Endothelial cell of umbilical vein (primary cell): ENCODE results near the gene STRN3. TPM values are rescaled to one million over a fixed set of nuclear protein-coding genes. Genes with fewer than 3 reads are reported as not detected.

Experiments used
- BruUV-seq: library from RNA; stranded (reverse); fragments of 400-500 nt; replicated peaks from 2 replicates; lab custom pipeline; 2021; lab: Mats Ljungman, UMichigan
- CTCF ChIA-PET: fragments of 300-600, 350-600 bp; sonication (Branson Sonifier 250); formaldehyde crosslinking; loops from one replicate; lab custom pipeline; 2021; ENCODE audit warnings: antibody characterized with exemption, inconsistent platforms; lab: Charles Lee
- POLR2A ChIA-PET: fragments of 300-600, 350-600 bp; sonication (Branson Sonifier 250); formaldehyde crosslinking; loops from one replicate; lab custom pipeline; 2021; ENCODE audit warnings: antibody characterized with exemption, inconsistent platforms; lab: Charles Lee
- DNase-seq: peaks from one replicate; pipeline ENCODE4 v3.0.0-alpha.2; 2011; ENCODE audit warnings: low read depth, low spot score
- FAIRE-seq: peaks from 2 replicates; lab custom pipeline; 2011; peaks lifted over from hg19 to GRCh38; lab: Jason Lieb, UNC
- H2AFZ ChIP-seq: 2 replicates; pipeline ENCODE4 v1.6.0; 2012; ENCODE audit warnings: low read depth, low read length, control low read depth, inconsistent platforms
- H3K27ac ChIP-seq: 2 replicates; pipeline ENCODE4 v1.5.1; 2011; ENCODE audit warnings: low read depth, mild to moderate bottlenecking, control low read depth, low read length, moderate library complexity; ENCODE audit not compliant: insufficient read depth
- H3K27me3 ChIP-seq, 2 experiments: 2 replicates each; pipeline versions ENCODE4 v1.6.0 to v1.6.1; 2011; ENCODE audit warnings: low read length in 2 of 2, mixed read lengths in 1 of 2; ENCODE audit not compliant: control insufficient read depth in 2 of 2, insufficient read depth in 2 of 2
- H3K36me3 ChIP-seq, 2 experiments: 2 replicates in 1 of 2; 3 replicates in 1 of 2; pipeline ENCODE4 v1.5.1; 2011; ENCODE audit warnings: low read length in 2 of 2, mild to moderate bottlenecking in 1 of 2, moderate library complexity in 1 of 2; ENCODE audit not compliant: control insufficient read depth in 2 of 2, insufficient read depth in 2 of 2; ENCODE audit errors: extremely low read depth in 1 of 2
- H3K4me1 ChIP-seq: 3 replicates; pipeline ENCODE4 v1.5.1; 2011; ENCODE audit warnings: mild to moderate bottlenecking, low read length; ENCODE audit not compliant: control insufficient read depth, insufficient read depth; ENCODE audit errors: extremely low read depth
- H3K4me2 ChIP-seq: 2 replicates; pipeline ENCODE4 v1.6.1; 2011; ENCODE audit warnings: low read length, control low read depth, mixed read lengths; ENCODE audit not compliant: insufficient read depth
- H3K4me3 ChIP-seq, 3 experiments: fragments of 200-600 bp in 1 of 3; sonication (generic), shearing (Covaris generic) in 1 of 3; replicated peaks in 1 of 3; 2 replicates each; pipeline ENCODE4 v1.5.1; 2011 to 2016; ENCODE audit warnings: control low read depth in 3 of 3, low read length in 3 of 3, mild to moderate bottlenecking in 2 of 3, inconsistent platforms in 1 of 3, low read depth in 1 of 3, moderate library complexity in 1 of 3; ENCODE audit not compliant: insufficient read depth in 1 of 3
- H3K79me2 ChIP-seq: 2 replicates; pipeline ENCODE4 v1.6.0; 2012; ENCODE audit warnings: low read length, inconsistent platforms; ENCODE audit not compliant: control insufficient read depth, insufficient read depth
- H3K9ac ChIP-seq: replicated peaks from 2 replicates; pipeline ENCODE3; 2011; ENCODE audit warnings: low read length, control low read depth; ENCODE audit not compliant: insufficient read depth; ENCODE audit errors: extremely low read depth
- H3K9me1 ChIP-seq: replicated peaks from 3 replicates; pipeline ENCODE4 v1.6.0; 2011; ENCODE audit warnings: mild to moderate bottlenecking, low read length; ENCODE audit not compliant: control insufficient read depth, insufficient read depth; ENCODE audit errors: extremely low read depth
- H3K9me3 ChIP-seq: replicated peaks from 2 replicates; pipeline ENCODE4 v1.5.1; 2012; ENCODE audit warnings: low read length, inconsistent platforms; ENCODE audit not compliant: control insufficient read depth, insufficient read depth
- H4K20me1 ChIP-seq: replicated peaks from 2 replicates; pipeline ENCODE3; 2011; ENCODE audit warnings: mild to moderate bottlenecking, low read length; ENCODE audit not compliant: control insufficient read depth, insufficient read depth; ENCODE audit errors: extremely low read depth
- CTCF ChIP-seq, 2 donors: IDR thresholded peaks; 1 replicate in 1 of 2; 2 replicates in 1 of 2; pipeline ENCODE4 v1.5.1; 2011; ENCODE audit warnings: low read length in 2 of 2, mild to moderate bottlenecking in 2 of 2, moderate library complexity in 2 of 2, control low read depth in 1 of 2, inconsistent platforms in 1 of 2, low read depth in 1 of 2; ENCODE audit not compliant: insufficient read depth in 1 of 2; ENCODE audit errors: extremely low read depth in 1 of 2
- EZH2 ChIP-seq: IDR thresholded peaks from 2 replicates; pipeline ENCODE4 v1.6.1; 2012; ENCODE audit warnings: borderline replicate concordance, low read depth, mild to moderate bottlenecking, moderate library complexity, low read length, inconsistent platforms; ENCODE audit not compliant: severe bottlenecking
- FOS ChIP-seq: IDR thresholded peaks from 2 replicates; pipeline ENCODE4 v1.6.1; 2011; ENCODE audit warnings: mild to moderate bottlenecking, low read length, moderate library complexity, borderline replicate concordance; ENCODE audit not compliant: insufficient read depth
- GATA2 ChIP-seq: IDR thresholded peaks from 2 replicates; pipeline ENCODE4 v1.7.0; 2011; ENCODE audit warnings: low read depth, mild to moderate bottlenecking, moderate library complexity, mixed read lengths, low read length; ENCODE audit not compliant: insufficient read length, insufficient read depth
- JUN ChIP-seq: IDR thresholded peaks from 2 replicates; pipeline ENCODE4 v1.6.1; 2011; ENCODE audit warnings: borderline replicate concordance, low read depth; ENCODE audit not compliant: insufficient read length, insufficient read depth
- MAX ChIP-seq: IDR thresholded peaks from 2 replicates; pipeline ENCODE4 v1.6.1; 2011; ENCODE audit not compliant: insufficient read depth, insufficient read length
- POLR2A ChIP-seq: IDR thresholded peaks from 2 replicates; pipeline ENCODE4 v1.6.1; 2012; ENCODE audit warnings: low read depth, mild to moderate bottlenecking, control low read depth, low read length
- POLR2AphosphoS5 ChIP-seq: IDR thresholded peaks from 2 replicates; pipeline ENCODE4 v1.6.1; 2012; ENCODE audit warnings: low read depth, mild to moderate bottlenecking, control low read depth, low read length, moderate library complexity; ENCODE audit not compliant: insufficient read depth
- dilution Hi-C: fragments of 300-500 bp; cut with MboI; formaldehyde crosslinking; loops from one replicate; pipeline ENCODE4 v1.15.0; 2019; ENCODE audit warnings: low sequenced_read_pairs; ENCODE audit not compliant: extremely low pct_ligation_motif_present
- intact Hi-C: fragments of 100-400 bp; cut with micrococcal nuclease; formaldehyde crosslinking; loops from one replicate; pipeline ENCODE4 v1.10.0; 2022
- polyA plus RNA-seq, 4 experiments: library from polyadenylated mRNA; depleted of rRNA in 3 of 4; stranded (reverse) in 3 of 4; unstranded in 1 of 4; fragments of >200 nt; gene quantifications; 2 replicates each; pipeline versions ENCODE4 v1.2.1 to v1.2.3, GENCODE V29; 2011 to 2012; ENCODE audit warnings: missing spikeins in 1 of 4
- total RNA-seq: library from RNA; stranded (reverse); gene quantifications from 2 replicates; pipeline ENCODE4 v1.2.3, GENCODE V29; 2021

Gene STRN3
- total and polyA plus RNA-seq, 2 donors (not counting 3 experiments of a cell fraction or from before 2014, with no cell fraction given): 8.4 to 35.1 TPM

- H3K4me2 ChIP-seq: no peak overlapping the region
- CTCF ChIA-PET: no interaction called here
- TF ChIP-seq JUN: no peak
- no peak for TF ChIP-seq GATA2
- no peak for TF ChIP-seq MAX
- BruUV-seq: no TSS peak
- peaks cover 6% of the 10 kb centered on the region for H3K9me1 ChIP-seq
- no peak overlapping the region for H2AFZ ChIP-seq
- H3K4me3 ChIP-seq: no peak overlapping the region
- H3K4me1 ChIP-seq: peaks cover 25% of the 10 kb centered on the region
- dilution Hi-C loops (no loop called here), intact Hi-C loops (no loop called here)
- H3K36me3 ChIP-seq: peaks cover 0 to 2% of the 10 kb centered on the region in 2 experiments
- peaks cover 95% of the 10 kb centered on the region for H3K79me2 ChIP-seq
- peaks cover 12% of the 10 kb centered on the region for H4K20me1 ChIP-seq
- H3K27me3 ChIP-seq: no peaks in the 10 kb centered on the region
- H3K27ac ChIP-seq: no peak overlapping the region
- no peak for DNase-seq
- POLR2A ChIA-PET: no interaction called here
- H3K9ac ChIP-seq: no peak overlapping the region
- H3K9me3 ChIP-seq: no peaks in the 10 kb centered on the region
- FAIRE-seq: no peak
Measured at GRCh38 chr14:30996892-30997659, 29.1 kb downstream of the STRN3 start.

DNA sequence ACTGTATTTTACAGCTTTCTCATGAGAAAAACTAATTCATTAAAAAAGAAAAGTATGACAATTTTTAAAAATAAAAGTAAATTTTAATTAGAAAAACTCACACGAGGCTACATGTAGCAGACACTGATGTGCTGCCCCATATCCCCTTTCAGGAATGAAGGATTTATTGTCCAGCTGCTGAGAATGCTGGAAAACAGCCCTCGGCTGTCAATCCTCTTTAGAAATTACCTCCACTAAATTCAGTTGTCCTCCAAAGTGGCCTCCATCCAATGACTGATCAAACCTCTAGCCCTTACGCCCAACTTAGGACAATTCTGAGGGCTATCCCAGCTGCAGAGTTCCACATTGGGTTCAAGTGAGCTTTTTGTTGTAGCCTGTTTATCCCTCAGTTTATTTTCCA, 30.5 kb downstream of the STRN3 start:
- Histone ChIP-seq H4K20me1 (peaks cover 17% of the 10 kb centered on the region), H3K27ac (peak overlapping the region; percentile 55), H3K9me3 (no peaks in the 10 kb centered on the region), H3K36me3 (peaks cover 0 to 2% of the 10 kb centered on the region in 2 experiments), H3K9me1 (peaks cover 6% of the 10 kb centered on the region), H3K79me2 (peaks cover 96% of the 10 kb centered on the region), H3K4me3 (no peak overlapping the region), H3K27me3 (no peaks in the 10 kb centered on the region), H3K9ac (no peak overlapping the region), H3K4me1 (peaks cover 24% of the 10 kb centered on the region), H2AFZ (no peak overlapping the region), H3K4me2 (no peak overlapping the region)
- intact Hi-C loops (loop anchor here (2.0 kb wide), 1 partner anchor 47 kb away; no protein-coding TSS in a partner anchor), dilution Hi-C loops (no loop called here)
- POLR2A ChIA-PET: no interaction called here
- DNase-seq (no peak), FAIRE-seq (no peak)
- no peak for TF ChIP-seq EZH2
- TF ChIP-seq GATA2: no peak
- no peak for TF ChIP-seq CTCF (IDR thresholded peaks at IDR 0.05; ENCODE audit: extremely low read depth in 1 of 2, insufficient read depth in 1 of 2, low read depth in 1 of 2, low read length in 2 of 2)
- no peak for TF ChIP-seq FOS
- TF ChIP-seq POLR2AphosphoS5: no peak
- TF ChIP-seq JUN: no peak
- TF ChIP-seq POLR2A: no peak
- CTCF ChIA-PET: interaction anchor here (1.0 to 1.4 kb wide), 7 partner anchors 10 to 87 kb away, joined by 3 to 7 read pairs (median 4); partner anchors contain the start of gene AP4S1
- BruUV-seq: no TSS peak
